ENCODE data around the gene BOD1L2. TPM values are rescaled to one million over a fixed set of nuclear protein-coding genes. Genes with fewer than 3 reads are reported as not detected.
A peak's percentile ranks its signal among the peaks of the same experiment; 100 is the strongest.

BOD1L2 gene
- total RNA-seq, 3 donors from 2014 or later = not detected

GRCh38 chr18:57150828-57151227, 3.9 kb downstream of the BOD1L2 start:
- H3K4me1 ChIP-seq (ENCODE audit: low read depth) = no peaks in the 10 kb centered on the region
- ATAC-seq (peak; percentile 25), DNase-seq (no peak)
- no peak overlapping the region for H3K4me3 ChIP-seq
- TF ChIP-seq, protein P1, sequence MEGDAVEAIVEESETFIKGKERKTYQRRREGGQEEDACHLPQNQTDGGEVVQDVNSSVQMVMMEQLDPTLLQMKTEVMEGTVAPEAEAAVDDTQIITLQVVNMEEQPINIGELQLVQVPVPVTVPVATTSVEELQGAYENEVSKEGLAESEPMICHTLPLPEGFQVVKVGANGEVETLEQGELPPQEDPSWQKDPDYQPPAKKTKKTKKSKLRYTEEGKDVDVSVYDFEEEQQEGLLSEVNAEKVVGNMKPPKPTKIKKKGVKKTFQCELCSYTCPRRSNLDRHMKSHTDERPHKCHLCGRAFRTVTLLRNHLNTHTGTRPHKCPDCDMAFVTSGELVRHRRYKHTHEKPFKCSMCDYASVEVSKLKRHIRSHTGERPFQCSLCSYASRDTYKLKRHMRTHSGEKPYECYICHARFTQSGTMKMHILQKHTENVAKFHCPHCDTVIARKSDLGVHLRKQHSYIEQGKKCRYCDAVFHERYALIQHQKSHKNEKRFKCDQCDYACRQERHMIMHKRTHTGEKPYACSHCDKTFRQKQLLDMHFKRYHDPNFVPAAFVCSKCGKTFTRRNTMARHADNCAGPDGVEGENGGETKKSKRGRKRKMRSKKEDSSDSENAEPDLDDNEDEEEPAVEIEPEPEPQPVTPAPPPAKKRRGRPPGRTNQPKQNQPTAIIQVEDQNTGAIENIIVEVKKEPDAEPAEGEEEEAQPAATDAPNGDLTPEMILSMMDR (IDR thresholded peaks at IDR 0.05) = no peak
- intact Hi-C loops (cut with DNase I, micrococcal nuclease) = no loop called here
- H3K36me3 ChIP-seq (ENCODE audit: low read depth) = no peaks in the 10 kb centered on the region
- H3K9me3 ChIP-seq = no peaks in the 10 kb centered on the region

DNA sequence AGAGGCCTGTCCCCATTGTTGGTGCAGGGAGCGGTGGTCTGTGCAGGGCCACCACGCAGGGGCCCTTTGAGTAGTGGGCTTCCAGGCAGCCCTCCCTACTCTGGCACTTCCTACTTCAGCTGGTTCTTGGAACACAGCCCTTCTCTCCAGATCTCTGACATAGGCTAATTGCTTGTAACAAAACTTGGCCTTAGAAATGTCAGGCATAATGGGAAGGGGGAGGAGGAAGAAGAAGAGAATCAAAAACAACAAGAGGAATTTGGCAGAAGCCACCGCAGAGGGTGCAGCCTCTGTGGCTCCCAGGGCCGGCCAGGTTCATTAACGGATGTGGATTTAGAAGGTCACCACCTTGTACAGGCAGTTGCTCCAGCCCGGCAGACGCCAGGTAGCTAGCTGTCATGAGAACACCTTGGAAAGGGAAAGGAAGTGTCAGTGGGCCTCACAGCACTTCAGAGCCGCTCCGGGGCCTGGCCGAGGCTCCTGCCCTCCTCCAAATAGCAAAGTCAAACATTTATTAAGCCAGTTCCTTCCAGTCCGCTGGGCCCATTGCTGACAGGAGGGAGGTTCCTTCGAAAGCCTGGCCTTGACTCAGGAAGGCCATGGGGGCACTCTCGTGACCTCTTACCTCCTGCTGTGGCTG, 7.4 kb downstream of the BOD1L2 start:
- no peaks in the 10 kb centered on the region for H3K4me1 ChIP-seq (ENCODE audit: low read depth)
- H3K4me3 ChIP-seq = no peak overlapping the region
- ATAC-seq (no peak), DNase-seq (no peak)
- no peaks in the 10 kb centered on the region for H3K9me3 ChIP-seq
- TF ChIP-seq, protein P1 (IDR thresholded peaks at IDR 0.05) = no peak
- intact Hi-C loops (cut with DNase I, micrococcal nuclease) = no loop called here
- no peaks in the 10 kb centered on the region for H3K36me3 ChIP-seq (ENCODE audit: low read depth)

DNA sequence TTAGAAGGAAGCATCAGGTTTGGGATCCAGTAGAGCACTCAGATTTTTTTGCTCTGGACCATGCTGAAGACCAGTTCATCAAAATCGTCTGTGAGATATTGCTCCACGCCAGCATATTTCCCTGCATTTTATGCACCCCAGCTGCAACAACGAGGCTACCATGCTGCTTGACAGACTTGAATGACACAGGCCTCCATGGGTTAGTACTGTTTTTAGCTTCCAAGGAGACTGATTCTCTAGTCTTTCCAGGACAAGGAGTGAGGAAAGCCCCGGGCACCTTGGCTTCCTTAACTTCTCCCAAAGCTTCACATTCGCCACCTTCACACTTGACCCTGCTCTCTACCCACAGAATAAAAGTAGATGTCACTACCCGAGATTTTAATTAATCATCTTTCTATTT, 17.5 kb downstream of the BOD1L2 start:
- ATAC-seq = no peak
- Histone ChIP-seq H3K4me3 (no peak overlapping the region), H3K9me3 (no peaks in the 10 kb centered on the region), H3K36me3 (ENCODE audit: low read depth) (no peaks in the 10 kb centered on the region), H3K4me1 (ENCODE audit: low read depth) (no peaks in the 10 kb centered on the region)
- TF ChIP-seq, protein P1 (IDR thresholded peaks at IDR 0.05) = no peak
- intact Hi-C loops (cut with DNase I, micrococcal nuclease) = no loop called here
- no peak for DNase-seq

- intact Hi-C loops (cut with DNase I, micrococcal nuclease) = no loop called here
- no peaks in the 10 kb centered on the region for H3K9me3 ChIP-seq
- DNase-seq (no peak), ATAC-seq (no peak)
- no peaks in the 10 kb centered on the region for H3K4me1 ChIP-seq (ENCODE audit: low read depth)
- no peak overlapping the region for H3K4me3 ChIP-seq
- TF ChIP-seq, protein P1 (IDR thresholded peaks at IDR 0.05) = no peak
- no peaks in the 10 kb centered on the region for H3K36me3 ChIP-seq (ENCODE audit: low read depth)
Observed at GRCh38 chr18:57167617-57168308, 20.9 kb downstream of the BOD1L2 start.

DNA sequence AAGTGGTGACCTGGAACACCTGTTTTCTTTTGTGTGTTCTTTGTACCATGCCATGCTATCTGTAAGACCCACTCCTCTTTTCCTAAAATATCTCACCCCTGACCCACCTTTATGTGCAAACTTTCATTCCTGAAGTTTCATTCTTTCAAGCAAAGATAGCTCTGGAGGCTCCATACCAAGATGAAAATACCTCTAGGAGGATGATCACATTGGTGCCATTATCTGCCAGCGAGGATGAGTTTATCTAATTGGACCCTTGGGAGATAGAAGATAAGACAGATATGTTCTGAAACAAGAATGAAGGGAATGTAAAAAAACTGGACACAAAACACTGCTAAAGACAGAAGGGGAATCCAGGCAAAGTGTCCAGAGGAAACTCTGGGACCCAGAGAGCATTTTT, 24.1 kb downstream of the BOD1L2 start:
- Histone ChIP-seq H3K9me3 (no peaks in the 10 kb centered on the region), H3K36me3 (ENCODE audit: low read depth) (no peaks in the 10 kb centered on the region), H3K4me1 (ENCODE audit: low read depth) (no peaks in the 10 kb centered on the region), H3K4me3 (no peak overlapping the region)
- TF ChIP-seq, protein P1 (IDR thresholded peaks at IDR 0.05) = no peak
- ATAC-seq (no peak), DNase-seq (no peak)
- intact Hi-C loops (cut with DNase I, micrococcal nuclease) = no loop called here

Measured in mucosa of descending colon (tissue), 3 donors.